Esophagus muscularis mucosa (tissue), 4 donors: ENCODE measurements around the gene RPS6KC1.

Experiments
- CTCF ChIP-seq, 3 experiments: fragments of 200-600 bp in 2 of 3; fragments of 450-650 bp in 1 of 3; sonication (generic) in 2 of 3; IDR thresholded peaks; one replicate each; pipeline ENCODE4 v1.5.1; 2017 to 2019; ENCODE audit warnings: antibody characterized with exemption in 3 of 3, mild to moderate bottlenecking in 2 of 3, moderate library complexity in 1 of 3
- EP300 ChIP-seq: sonication (generic); formaldehyde crosslinking; IDR thresholded peaks from one replicate; pipeline ENCODE4 v1.6.1; 2017; ENCODE audit warnings: antibody characterized with exemption
- POLR2A ChIP-seq: fragments of 450-650 bp; IDR thresholded peaks from one replicate; pipeline ENCODE4 v1.6.1; 2017; ENCODE audit warnings: antibody characterized with exemption, moderate library complexity, mild to moderate bottlenecking, low read depth
- POLR2AphosphoS5 ChIP-seq, 2 donors: sonication (generic); formaldehyde crosslinking; IDR thresholded peaks; one replicate each; pipeline ENCODE4 v1.6.1; 2017; ENCODE audit warnings: antibody characterized with exemption in 2 of 2

GRCh38 chr1:213123536-213123935 lies 72.5 kb downstream of the RPS6KC1 start:
- TF ChIP-seq POLR2A = no peak
- TF ChIP-seq CTCF (IDR thresholded peaks at IDR 0.05) = no peak
- TF ChIP-seq POLR2AphosphoS5 (IDR thresholded peaks at IDR 0.05) = no peak
- no peak for TF ChIP-seq EP300
